Upper lobe of left lung (tissue), 4 donors: ENCODE data around the gene TMPRSS6.

Source experiments
- EP300 ChIP-seq, 4 donors: sonication (generic); formaldehyde crosslinking; IDR thresholded peaks; one replicate each; pipeline ENCODE4 v1.5.1; 2017; ENCODE audit warnings: antibody characterized with exemption in 4 of 4, control low read depth in 2 of 4
- POLR2A ChIP-seq, 4 donors: fragments of 450-650 bp; IDR thresholded peaks; one replicate each; pipeline ENCODE4 v1.5.1; 2016 to 2017; ENCODE audit warnings: antibody characterized with exemption in 4 of 4, mild to moderate bottlenecking in 2 of 4
- POLR2AphosphoS5 ChIP-seq, 2 donors: sonication (generic); formaldehyde crosslinking; IDR thresholded peaks; one replicate each; pipeline ENCODE4 v1.5.1; 2017; ENCODE audit warnings: antibody characterized with exemption in 2 of 2
- TF ChIP-seq, protein P1 (sequence below), 6 experiments: fragments of 450-650 bp in 4 of 6; fragments of 200-600 bp in 2 of 6; sonication (generic) in 2 of 6; IDR thresholded peaks; one replicate each; pipeline ENCODE4 v1.5.1; 2016 to 2019; ENCODE audit warnings: antibody characterized with exemption in 6 of 6

DNA sequence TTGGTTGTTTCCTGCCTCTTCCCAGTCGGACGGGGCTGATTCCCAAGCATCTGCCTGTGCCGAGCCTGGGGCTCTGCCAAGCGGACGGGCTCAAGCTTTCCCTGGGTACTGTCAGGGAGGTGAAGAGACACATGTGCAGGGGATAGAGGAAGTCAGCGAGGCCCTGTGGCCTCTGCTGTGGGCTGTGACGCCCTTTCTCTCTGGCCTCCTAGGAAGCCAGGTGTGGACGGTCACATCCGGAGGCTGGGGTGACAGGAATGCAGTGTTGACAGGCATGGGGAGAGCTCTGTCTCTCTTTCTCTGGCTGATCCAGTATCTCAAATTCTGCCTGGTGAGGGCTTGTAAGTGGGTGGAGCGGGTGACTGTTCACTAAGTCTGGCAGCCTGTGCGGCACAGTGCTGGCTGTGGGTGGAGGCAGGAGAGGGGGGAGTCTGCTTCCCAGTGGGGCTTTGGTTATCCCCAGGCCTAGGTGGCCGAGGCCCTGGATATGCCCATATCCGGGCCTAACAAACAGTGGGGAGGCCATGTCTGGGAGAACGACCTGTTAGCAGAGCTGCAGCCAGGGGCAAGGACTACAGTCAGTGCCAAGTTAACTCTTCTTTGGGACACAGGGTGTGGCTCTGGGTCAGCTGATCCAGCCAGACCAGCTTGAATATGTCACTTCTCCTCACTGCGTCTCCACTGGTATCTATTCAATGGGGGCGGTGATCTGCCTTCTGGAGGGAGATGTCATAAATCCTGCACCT, 56.0 kb downstream of the TMPRSS6 start:
- TF ChIP-seq, protein P1, sequence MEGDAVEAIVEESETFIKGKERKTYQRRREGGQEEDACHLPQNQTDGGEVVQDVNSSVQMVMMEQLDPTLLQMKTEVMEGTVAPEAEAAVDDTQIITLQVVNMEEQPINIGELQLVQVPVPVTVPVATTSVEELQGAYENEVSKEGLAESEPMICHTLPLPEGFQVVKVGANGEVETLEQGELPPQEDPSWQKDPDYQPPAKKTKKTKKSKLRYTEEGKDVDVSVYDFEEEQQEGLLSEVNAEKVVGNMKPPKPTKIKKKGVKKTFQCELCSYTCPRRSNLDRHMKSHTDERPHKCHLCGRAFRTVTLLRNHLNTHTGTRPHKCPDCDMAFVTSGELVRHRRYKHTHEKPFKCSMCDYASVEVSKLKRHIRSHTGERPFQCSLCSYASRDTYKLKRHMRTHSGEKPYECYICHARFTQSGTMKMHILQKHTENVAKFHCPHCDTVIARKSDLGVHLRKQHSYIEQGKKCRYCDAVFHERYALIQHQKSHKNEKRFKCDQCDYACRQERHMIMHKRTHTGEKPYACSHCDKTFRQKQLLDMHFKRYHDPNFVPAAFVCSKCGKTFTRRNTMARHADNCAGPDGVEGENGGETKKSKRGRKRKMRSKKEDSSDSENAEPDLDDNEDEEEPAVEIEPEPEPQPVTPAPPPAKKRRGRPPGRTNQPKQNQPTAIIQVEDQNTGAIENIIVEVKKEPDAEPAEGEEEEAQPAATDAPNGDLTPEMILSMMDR (IDR thresholded peaks at IDR 0.05): no peak
- TF ChIP-seq POLR2A (IDR thresholded peaks at IDR 0.05): no peak
- TF ChIP-seq POLR2AphosphoS5 (IDR thresholded peaks at IDR 0.05): no peak
- TF ChIP-seq EP300 (IDR thresholded peaks at IDR 0.05): no peak
